Measurements from ENCODE around the gene PYGB.
A peak's percentile ranks its signal among the peaks of the same experiment; 100 is the strongest.

The PYGB gene

GRCh38 chr20:25216199-25216945 lies 31.5 kb upstream of the PYGB start:
- DNase-seq (ENCODE audit: low spot score): no peak

GRCh38 chr20:25217161-25218108 lies 30.4 kb upstream of the PYGB start:
- DNase-seq (ENCODE audit: low spot score): no peak

GRCh38 chr20:25218109-25218486 lies 29.8 kb upstream of the PYGB start:
- no peak for DNase-seq (ENCODE audit: low spot score)

- no peak for DNase-seq (ENCODE audit: low spot score)
Observed at GRCh38 chr20:25218492-25218891, 29.4 kb upstream of the PYGB start.

- DNase-seq (ENCODE audit: low spot score): no peak
Observed at GRCh38 chr20:25219365-25219764, 28.5 kb upstream of the PYGB start.

- no peak for DNase-seq (ENCODE audit: low spot score)
Observed at GRCh38 chr20:25220021-25220730, 27.7 kb upstream of the PYGB start.

- no peak for DNase-seq (ENCODE audit: low spot score)
Observed at GRCh38 chr20:25220810-25221591, 26.9 kb upstream of the PYGB start.

- DNase-seq (ENCODE audit: low spot score): no peak
Observed at GRCh38 chr20:25221592-25222460, 26.1 kb upstream of the PYGB start.

- DNase-seq (ENCODE audit: low spot score): no peak
Observed at GRCh38 chr20:25222461-25223178, 25.3 kb upstream of the PYGB start.

- DNase-seq (ENCODE audit: low spot score): peak; percentile 95
Observed at GRCh38 chr20:25223179-25223661, 24.7 kb upstream of the PYGB start.

- no peak for DNase-seq (ENCODE audit: low spot score)
Observed at GRCh38 chr20:25223765-25224720, 23.8 kb upstream of the PYGB start.

GRCh38 chr20:25224941-25225340 lies 22.9 kb upstream of the PYGB start:
- DNase-seq (ENCODE audit: low spot score): no peak

GRCh38 chr20:25225642-25226432 lies 22.0 kb upstream of the PYGB start:
- DNase-seq (ENCODE audit: low spot score): no peak

- no peak for DNase-seq (ENCODE audit: low spot score)
Observed at GRCh38 chr20:25226433-25227316, 21.2 kb upstream of the PYGB start.

- DNase-seq (ENCODE audit: low spot score): no peak
Observed at GRCh38 chr20:25227317-25227831, 20.5 kb upstream of the PYGB start.

- DNase-seq (ENCODE audit: low spot score): no peak
Observed at GRCh38 chr20:25229486-25230165, 18.3 kb upstream of the PYGB start.

All from COLO829 (cell line).